GM20000 (cell line): ENCODE results near the gene EFCAB11.

ENCODE experiments used
- DNase-seq: peaks from one replicate; pipeline ENCODE4 v3.0.0; 2012; ENCODE audit warnings: low spot score
- CTCF ChIP-seq: IDR thresholded peaks from 2 replicates; pipeline ENCODE4 v1.5.1; 2012; ENCODE audit warnings: mild to moderate bottlenecking, control low read depth; ENCODE audit errors: extremely low read depth, missing control alignments

Gene EFCAB11

GRCh38 chr14:89910691-89911009 lies 43.9 kb downstream of the EFCAB11 start:
- no peak for DNase-seq
- no peak for TF ChIP-seq CTCF

GRCh38 chr14:89909586-89909985 lies 44.9 kb downstream of the EFCAB11 start:
- no peak for DNase-seq
- TF ChIP-seq CTCF: no peak

- no peak for TF ChIP-seq CTCF
- no peak for DNase-seq
These were observed 45.6 kb downstream of the EFCAB11 start for GRCh38 chr14:89908712-89909450.

- TF ChIP-seq CTCF: no peak
- DNase-seq: no peak
These were observed 46.9 kb downstream of the EFCAB11 start for GRCh38 chr14:89907655-89908054.

- TF ChIP-seq CTCF: no peak
- no peak for DNase-seq
These were observed 48.5 kb downstream of the EFCAB11 start for GRCh38 chr14:89906000-89906399.

GRCh38 chr14:89903340-89903952 lies 51.1 kb downstream of the EFCAB11 start:
- TF ChIP-seq CTCF: no peak
- DNase-seq: no peak

GRCh38 chr14:89902881-89903280 lies 51.6 kb downstream of the EFCAB11 start:
- TF ChIP-seq CTCF: no peak
- no peak for DNase-seq
